ENCODE data around the gene SLC1A3.

SLC1A3 gene

DNA sequence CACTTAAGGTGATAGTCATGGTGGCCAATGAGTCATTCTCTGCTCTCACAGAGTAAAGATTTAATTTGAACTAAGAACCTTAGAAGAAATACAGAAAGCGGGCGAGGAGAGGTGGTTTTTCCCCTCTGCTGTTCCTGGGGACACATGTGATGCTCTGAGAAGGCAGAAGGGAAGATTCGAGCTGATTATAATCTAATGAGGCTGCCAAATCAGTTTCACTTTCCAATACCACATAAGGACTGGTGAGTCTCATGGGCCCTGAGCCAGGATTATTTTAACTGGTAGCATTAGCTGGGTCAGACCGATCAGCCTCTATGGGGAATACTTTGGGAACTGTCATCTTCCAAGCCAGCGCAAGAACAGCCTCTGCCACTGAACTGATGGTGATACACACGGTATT is 116.5 kb downstream of the SLC1A3 start:
- no peak for DNase-seq

DNA sequence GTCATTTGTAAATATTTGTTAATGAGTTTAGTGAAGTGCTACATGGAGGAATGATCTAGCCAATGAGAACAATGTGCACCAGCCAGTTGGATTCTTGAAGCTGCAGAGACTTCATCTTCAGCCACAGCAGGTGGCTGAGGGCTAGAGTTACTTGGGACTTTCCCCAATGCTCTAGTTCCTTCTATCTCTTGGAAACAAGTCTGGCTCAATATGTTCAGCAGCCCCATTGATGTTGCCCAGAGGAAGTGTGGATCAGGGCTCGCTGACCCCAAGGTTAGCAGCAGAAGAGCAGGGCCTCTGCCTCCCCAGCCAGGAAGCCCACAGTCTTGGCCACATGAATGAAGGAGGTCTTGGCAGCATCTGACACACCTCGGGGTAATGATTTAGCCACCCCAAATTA is 117.5 kb downstream of the SLC1A3 start:
- DNase-seq = no peak

DNA sequence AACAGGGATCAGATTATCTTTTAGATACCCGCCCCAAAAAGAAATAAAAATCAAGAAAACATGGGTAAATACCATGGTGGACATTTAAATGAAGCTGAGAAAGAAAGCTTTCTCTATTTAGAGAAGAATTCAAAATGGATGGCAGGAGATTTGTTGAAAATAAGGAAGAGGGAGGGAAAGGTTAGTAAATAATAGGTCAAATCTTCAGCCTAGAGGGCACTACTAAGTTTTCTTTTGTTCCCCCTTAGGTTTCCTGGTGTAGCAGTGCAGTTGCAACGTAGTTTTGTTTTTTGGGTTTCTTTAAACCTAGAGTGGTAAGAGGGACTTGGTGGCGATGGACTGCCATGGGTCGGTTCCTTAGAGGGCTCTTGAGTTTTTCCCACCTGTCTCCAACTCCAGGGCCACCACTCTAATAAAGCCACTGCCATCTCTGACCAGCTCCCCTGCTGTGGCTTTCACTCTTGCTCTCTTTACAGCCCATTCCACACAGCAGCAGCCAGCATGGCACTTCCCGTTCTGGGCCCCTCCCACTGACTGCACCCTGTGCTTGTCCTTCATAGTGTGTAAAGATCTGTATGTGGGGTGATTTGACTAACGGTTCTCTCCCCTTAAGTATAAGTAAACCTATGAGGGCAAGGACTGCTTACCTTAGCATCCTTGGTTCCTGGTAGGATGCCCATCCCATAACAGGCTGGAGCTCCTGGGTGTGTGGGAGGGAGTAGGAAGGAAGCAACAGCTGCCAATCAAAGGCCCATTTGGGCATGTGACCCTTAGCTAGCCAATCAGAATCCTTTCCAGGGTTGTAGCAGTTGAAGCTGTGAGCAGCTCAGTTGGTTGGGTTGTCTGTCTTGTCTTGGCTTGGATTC is 118.3 kb downstream of the SLC1A3 start:
- DNase-seq = peak; percentile 17

DNA sequence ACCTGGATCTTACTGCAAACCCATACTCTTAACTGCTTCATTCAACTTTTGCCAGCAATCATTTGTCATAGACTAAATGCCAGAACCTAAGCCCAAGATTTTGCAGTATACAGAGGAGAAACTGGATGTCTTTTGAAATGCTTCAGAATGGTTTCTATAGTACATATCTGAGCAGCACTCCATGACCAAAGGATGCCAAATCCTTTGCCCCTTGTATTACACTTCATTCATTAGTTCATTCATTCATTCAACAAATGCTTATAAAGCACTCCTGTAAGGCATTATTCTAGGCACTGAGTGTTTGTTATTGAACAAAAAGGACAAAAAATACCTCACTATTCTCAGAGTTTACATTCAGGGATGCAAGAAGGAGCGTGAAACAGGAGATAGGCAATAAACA is 119.9 kb downstream of the SLC1A3 start:
- DNase-seq = no peak

DNA sequence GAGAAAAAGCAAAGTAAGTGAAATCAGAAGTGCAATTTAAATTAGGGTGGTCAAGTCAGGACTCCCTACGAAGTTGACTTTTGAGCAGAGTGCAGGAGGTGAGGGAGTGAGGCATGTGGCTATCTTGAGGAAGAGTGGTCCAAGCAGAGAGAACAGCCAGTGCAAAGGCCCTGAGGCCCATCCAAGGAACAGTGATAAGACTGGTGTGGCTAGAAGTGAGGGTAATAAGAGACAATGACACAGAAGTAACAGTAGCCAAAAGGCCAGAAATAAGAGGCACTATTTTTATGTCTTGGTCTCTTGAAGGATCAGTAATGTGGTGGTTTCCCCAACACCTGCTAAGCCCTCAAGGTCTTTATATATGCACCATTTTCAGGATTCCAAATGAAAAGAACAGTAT is 120.4 kb downstream of the SLC1A3 start:
- DNase-seq = no peak

DNA sequence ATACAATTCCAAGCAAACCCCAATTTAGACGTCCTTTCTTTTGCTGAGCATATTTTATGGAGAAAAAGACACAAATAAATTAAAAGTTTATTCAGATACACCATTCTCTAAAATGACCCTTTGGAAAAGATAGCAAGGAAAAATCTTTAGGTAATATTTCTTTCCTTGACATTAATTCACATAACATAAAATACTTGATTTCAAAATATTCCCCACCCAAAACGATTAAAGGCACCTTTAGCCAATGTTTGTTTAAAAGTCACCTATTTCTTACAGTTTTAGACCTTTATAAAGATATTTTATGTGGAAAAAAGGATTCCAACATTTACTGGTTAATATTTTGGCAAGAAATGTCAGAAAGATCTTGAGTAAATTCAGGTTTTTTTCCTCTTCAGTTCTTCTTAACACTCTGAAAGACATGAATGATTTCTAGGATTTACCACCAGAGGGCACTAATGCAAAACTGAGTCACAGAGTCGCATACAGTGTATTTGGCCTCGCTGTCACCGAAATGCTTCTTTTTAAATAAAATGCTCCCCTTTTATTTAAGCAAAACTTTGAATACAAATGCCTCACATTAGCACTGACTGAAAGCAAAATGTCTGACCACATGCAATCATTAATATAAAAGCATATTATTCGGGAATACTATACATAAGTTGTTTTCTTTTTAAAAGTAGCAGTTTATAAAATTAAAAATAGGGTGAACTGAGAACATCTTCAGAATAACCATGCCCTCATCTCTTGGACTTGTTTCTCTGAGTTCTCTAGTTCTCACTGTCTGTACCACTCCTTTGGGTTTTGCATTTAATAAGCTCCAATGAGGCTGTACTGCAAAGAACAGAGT is 122.5 kb downstream of the SLC1A3 start:
- DNase-seq = no peak

DNA sequence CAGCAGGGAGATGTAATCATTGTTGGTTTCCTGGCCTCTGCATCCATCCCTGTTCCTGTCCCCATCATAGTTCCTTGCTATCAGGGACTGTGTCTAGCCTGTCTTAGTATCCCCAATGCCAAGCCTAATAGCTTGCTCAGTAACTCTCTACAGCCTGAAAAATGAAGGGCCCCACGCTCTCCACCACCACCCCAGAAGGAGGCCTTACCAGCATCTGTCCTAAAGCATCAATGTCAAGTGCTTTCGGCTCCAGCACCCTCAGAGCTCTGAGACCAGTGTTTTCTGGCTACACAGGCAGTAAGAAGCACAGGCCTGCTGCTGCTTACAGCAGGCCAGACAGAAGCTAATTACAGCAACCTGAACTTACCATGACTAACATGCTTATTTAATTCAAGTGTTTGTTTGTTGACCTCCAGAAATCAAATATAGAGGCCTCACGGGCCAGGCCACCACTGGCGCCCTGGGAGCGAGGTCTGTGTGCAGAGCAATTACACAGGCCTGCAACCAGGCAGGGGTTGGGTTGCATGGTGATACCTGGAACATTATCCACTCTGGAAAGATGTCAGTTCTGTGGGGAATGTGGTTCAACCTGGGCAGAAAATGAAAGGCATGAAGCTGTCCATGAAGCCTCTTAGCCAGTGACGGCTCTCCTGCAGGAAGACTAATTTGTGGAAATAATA is 124.3 kb downstream of the SLC1A3 start:
- no peak for DNase-seq

DNA sequence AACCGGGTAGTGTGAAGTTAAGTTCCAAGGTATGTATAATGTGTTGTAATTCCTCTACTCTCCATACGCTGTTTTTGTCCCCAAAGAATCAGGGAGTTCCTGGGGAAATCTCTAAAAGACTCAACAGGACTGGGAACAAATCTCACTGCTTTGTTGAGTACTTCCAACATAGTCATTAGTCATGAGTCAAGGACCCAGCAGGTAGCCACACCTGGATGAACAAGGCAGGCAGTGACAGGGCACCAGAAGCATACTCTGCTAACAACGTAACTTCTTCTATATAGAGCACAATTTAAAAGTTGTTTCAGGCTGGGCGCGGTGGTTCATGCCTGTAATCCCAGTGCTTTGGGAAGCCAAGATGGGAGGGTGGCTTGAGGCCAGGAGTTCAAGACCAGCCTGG is 126.8 kb downstream of the SLC1A3 start:
- no peak for DNase-seq

DNA sequence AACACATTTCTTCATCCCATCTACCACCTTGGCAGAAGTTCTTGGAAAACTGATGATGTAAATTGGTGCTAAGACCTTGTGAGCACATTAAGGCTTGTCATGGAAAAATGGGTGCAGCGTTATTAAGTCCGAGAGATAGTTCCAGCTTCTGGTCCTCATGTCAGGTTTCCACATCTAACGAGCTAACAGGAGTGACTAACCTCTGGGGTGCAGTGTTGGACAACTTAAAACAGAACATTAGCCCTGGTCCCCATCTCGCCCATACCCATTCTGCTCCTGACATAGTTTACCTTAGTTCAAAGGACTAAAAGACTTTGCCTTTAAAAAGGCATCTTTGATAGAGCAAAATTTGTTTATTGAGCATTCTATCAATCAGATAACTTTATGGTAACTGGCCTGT is 128.0 kb downstream of the SLC1A3 start:
- no peak for DNase-seq

DNA sequence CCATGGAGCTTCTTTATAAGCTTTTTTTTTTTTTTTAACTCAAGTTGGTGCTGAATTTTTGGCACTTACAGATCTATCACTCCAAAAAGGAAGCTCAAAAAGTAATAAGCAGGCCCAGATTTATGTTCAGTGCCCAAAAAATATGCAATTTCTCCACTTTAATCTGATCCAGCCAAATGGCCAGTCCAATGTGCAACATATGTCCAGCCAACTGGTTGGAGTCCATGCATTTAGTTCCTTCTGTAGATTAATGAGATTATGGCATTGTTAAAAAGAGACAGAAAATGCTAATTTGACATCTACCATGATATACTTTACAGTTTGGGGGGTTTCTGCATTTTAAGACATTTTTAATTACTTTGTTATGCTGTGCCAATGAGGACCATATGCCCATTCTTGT is 129.5 kb downstream of the SLC1A3 start:
- DNase-seq = no peak

Data from activated CD4-positive, alpha-beta T cell treated with anti-CD3 and anti-CD28 coated beads, Interleukin-2, amount 50 U/mL, for 1 hour (primary cell).